A549 treated with AZD9567 at 1 μM for 4 hours (cell line): Measurements from ENCODE around the gene TRMT2A. TPM values are rescaled to one million over a fixed set of nuclear protein-coding genes. Genes with fewer than 3 reads are reported as not detected.

Experiments
- total RNA-seq: library from RNA; stranded (reverse); fragments of 200-300 nt; extraction: Qiagen RNA extraction; gene quantifications from 5 replicates; pipeline ENCODE4 v1.2.3, GENCODE V29; 2022; ENCODE audit not compliant: insufficient read depth

The TRMT2A gene
- total RNA-seq, result 23.5 to 29.5 TPM (median 27.0 TPM) in 5 replicates

GRCh38 chr22:20116951-20117632, at the start of gene TRMT2A:
TRMT2A (minus strand) TSS chr22:20117226; CDS start chr22:20116906, 320 bp downstream.

GRCh38 chr22:20150381-20151275, 33.6 kb upstream of the TRMT2A start, which contains the start of gene CCDC188:
CCDC188 (minus strand) TSS chr22:20151055; CDS start chr22:20150986, 69 bp downstream.

GRCh38 chr22:20131597-20131858, 14.5 kb upstream of the TRMT2A start, which contains the start of gene ZDHHC8:
ZDHHC8 (plus strand) TSS chr22:20131804; CDS start chr22:20131948, 144 bp downstream.

GRCh38 chr22:20115691-20116375, 1.2 kb downstream of the TRMT2A start, which contains the start of gene RANBP1:
RANBP1 (plus strand) TSS chr22:20116104; CDS start chr22:20116185, 81 bp downstream.

GRCh38 chr22:20079745-20080444, 37.1 kb downstream of the TRMT2A start, which contains the start of gene DGCR8:
DGCR8 (plus strand) TSS chr22:20080241; CDS start chr22:20085964, 5,723 bp downstream.

Other genes with a start within 250 kb of the TRMT2A start
- gene COMT, start 175.5 kb downstream of the TRMT2A start, total RNA-seq, result 130 to 161 TPM (median 156 TPM) in 5 replicates
- 26.8 to 36.4 TPM (median 33.5 TPM) in 5 replicates for gene TXNRD2, start 175.4 kb downstream of the TRMT2A start, total RNA-seq
- 1.5 to 2.9 TPM (median 2.7 TPM) in 5 replicates for gene ARVCF, start 100.4 kb downstream of the TRMT2A start, total RNA-seq
- gene TANGO2, start 96.1 kb downstream of the TRMT2A start, total RNA-seq, result 13.3 to 21.1 TPM (median 13.6 TPM) in 5 replicates
- gene DGCR8, start 37.0 kb downstream of the TRMT2A start, total RNA-seq, result 18.4 to 21.3 TPM (median 20.6 TPM) in 5 replicates
- gene RANBP1, start 1.1 kb downstream of the TRMT2A start, total RNA-seq, result 271 to 295 TPM (median 290 TPM) in 5 replicates
- gene ZDHHC8, start 14.6 kb upstream of the TRMT2A start, total RNA-seq, result 29.2 to 42.3 TPM (median 40.1 TPM) in 5 replicates
- gene CCDC188, start 33.8 kb upstream of the TRMT2A start, total RNA-seq, result not detected in 5 replicates
- gene RTN4R, start 151.1 kb upstream of the TRMT2A start, total RNA-seq, result 9.3 to 16.2 TPM (median 14.8 TPM) in 5 replicates
- gene DGCR6L, start 202.8 kb upstream of the TRMT2A start, total RNA-seq, result 26.5 to 47.9 TPM (median 44.8 TPM) in 5 replicates